ENCODE measurements around the gene ASTE1.

Gene ASTE1

DNA sequence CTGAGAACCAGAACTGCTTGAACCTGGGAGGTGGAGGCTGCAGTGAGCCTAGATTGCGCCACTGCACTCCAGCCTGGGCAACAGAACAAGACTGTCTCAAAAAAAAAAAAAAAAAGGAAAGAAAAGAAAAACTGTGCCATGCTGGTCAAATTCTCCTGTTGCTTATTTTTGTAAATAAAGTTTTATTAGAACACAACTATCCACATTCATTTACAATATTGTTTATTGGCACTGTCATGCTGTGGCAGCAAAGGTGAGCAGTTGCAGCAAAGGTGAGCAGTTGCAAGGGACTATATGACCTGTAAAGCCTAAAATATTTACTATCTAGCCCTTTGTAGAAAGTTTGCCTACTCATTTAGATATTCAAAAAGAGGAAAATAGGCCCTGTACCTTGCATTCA is 18.3 kb downstream of the ASTE1 start:
- TF ChIP-seq, protein P1, sequence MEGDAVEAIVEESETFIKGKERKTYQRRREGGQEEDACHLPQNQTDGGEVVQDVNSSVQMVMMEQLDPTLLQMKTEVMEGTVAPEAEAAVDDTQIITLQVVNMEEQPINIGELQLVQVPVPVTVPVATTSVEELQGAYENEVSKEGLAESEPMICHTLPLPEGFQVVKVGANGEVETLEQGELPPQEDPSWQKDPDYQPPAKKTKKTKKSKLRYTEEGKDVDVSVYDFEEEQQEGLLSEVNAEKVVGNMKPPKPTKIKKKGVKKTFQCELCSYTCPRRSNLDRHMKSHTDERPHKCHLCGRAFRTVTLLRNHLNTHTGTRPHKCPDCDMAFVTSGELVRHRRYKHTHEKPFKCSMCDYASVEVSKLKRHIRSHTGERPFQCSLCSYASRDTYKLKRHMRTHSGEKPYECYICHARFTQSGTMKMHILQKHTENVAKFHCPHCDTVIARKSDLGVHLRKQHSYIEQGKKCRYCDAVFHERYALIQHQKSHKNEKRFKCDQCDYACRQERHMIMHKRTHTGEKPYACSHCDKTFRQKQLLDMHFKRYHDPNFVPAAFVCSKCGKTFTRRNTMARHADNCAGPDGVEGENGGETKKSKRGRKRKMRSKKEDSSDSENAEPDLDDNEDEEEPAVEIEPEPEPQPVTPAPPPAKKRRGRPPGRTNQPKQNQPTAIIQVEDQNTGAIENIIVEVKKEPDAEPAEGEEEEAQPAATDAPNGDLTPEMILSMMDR (IDR thresholded peaks at IDR 0.05; ENCODE audit: extremely low read depth, missing control alignments): no peak
- DNase-seq (ENCODE audit: low spot score): no peak

DNA sequence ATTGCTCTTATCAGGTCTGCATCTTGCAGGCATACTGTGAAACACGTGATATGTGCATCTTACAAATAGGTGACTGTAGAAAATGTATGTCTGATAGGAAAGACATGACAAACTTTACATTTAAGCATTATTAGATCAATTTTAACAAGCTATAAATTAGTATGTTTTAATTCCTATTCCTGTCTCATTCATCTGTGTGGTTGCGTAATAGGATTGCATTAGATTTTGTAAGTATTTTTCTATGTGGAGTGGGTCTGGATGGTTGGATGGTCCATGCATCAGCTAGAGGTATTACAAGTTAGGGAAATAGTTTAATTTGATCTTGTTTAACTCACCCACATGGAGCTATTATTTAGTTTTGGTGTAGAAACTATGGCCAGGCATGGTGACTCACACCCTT is 18.8 kb downstream of the ASTE1 start:
- TF ChIP-seq, protein P1 (IDR thresholded peaks at IDR 0.05; ENCODE audit: extremely low read depth, missing control alignments): no peak
- DNase-seq (ENCODE audit: low spot score): no peak

DNA sequence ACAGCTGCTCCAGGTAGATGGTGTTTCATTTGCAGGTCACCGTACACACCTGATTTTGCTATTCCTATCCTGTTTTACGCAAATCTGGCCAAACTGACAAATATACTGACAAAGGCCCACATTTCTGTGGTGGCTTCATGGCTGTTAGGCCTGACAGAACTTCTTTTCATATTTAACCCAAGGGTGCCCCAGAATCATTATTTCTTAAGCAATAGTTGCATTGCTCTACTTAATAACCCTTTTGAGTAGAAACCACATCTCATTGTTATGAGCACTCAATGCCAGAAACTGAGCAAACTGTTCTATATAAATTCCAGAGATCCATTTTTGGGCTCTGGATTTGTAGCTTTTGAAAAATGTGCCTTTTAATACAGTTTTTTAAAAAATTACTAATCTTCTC is 19.4 kb downstream of the ASTE1 start:
- TF ChIP-seq, protein P1 (IDR thresholded peaks at IDR 0.05; ENCODE audit: extremely low read depth, missing control alignments): no peak

DNA sequence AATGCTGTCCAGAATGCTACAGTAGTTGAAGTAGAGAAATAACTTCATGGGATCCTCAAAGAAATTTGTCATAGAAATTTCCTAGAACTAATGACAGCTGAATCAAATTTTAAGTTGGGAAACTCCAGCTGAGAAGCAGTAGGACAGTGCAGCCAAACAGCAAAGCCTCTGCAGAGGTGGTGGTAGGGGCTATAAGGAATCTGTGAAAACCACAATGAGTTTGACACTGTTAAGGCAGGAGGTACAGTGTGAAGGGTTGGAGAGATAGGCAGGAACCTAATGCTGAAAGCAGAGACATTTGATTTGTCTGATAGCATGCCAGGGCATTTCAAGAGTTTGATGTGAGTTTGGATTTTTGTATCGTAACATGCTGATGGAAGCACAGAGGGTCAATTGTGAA is 22.0 kb downstream of the ASTE1 start:
- DNase-seq (ENCODE audit: low spot score): no peak
- TF ChIP-seq, protein P1 (IDR thresholded peaks at IDR 0.05; ENCODE audit: extremely low read depth, missing control alignments): no peak

More for the DNA sequence above, 19.4 kb downstream of the ASTE1 start:
- DNase-seq (ENCODE audit: low spot score): no peak

DNA sequence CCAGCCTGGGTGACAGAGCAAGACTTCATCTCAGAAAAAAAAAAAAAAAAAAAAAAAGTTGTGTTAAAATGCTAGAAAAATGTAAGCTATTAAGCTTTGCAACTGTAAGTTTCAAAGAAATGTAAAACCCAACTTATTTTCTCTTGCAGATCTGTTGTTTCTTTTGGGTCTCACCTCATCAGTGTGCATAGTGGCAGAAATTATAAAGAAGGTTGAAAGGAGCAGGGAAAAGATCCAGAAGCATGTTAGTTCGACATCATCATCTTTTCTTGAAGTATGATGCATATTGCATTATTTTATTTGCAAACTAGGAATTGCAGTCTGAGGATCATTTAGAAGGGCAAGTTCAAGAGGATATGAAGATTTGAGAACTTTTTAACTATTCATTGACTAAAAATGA is 25.6 kb downstream of the ASTE1 start:
- no peak for DNase-seq (ENCODE audit: low spot score)
- TF ChIP-seq, protein P1 (IDR thresholded peaks at IDR 0.05; ENCODE audit: extremely low read depth, missing control alignments): no peak

DNA sequence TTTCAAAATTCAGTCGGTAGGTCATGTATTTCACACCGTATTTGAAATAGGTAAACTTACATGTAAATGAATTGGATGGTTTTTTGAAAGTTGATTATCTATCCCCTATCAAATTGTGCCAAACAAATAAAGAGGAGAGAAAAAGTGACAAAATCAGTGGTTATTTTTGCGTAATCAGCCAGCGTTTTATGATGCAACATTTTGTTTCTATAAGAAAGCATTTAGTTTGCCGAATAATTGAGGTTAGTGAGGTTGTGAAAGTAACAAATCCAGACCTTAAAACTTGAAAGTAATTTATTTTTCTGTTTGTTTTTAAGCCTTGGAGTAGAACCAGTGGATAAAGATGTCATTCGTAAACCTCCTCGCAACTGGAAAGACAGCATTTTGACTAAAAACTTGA is 29.3 kb downstream of the ASTE1 start:
- TF ChIP-seq, protein P1 (IDR thresholded peaks at IDR 0.05; ENCODE audit: extremely low read depth, missing control alignments): no peak

DNA sequence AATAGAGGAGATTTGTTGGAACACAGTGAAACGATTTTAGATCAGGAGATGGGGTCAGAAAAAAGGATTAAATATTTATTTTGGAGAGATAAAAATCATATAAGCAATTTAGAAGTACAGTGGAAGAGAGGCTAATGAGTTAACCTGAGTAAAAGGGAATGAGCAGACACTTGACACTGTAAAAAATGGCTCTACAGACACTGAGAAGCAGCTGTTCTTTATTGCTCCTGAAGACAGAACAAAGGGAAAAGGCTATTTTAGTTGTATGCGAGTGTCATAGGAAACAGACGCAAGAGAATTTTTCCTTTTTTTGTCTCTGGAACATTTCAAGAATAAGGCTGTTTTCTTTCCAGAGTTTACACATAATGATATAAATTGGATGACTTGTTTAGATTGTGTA is 34.3 kb downstream of the ASTE1 start:
- no peak for DNase-seq (ENCODE audit: low spot score)
- TF ChIP-seq, protein P1 (IDR thresholded peaks at IDR 0.05; ENCODE audit: extremely low read depth, missing control alignments): no peak

More for the DNA sequence above, 29.3 kb downstream of the ASTE1 start:
- no peak for DNase-seq (ENCODE audit: low spot score)

Measured in GM20000 (cell line).